NCI-H446 treated with DMSO at 0.1 percent for 48 hours (cell line): Measurements from ENCODE around the gene OR5C1.
"Not testable (repeated sequence)": the region's sequence is repeated elsewhere in the genome, so short reads cannot be mapped to it uniquely, and the experiment has no call there.

ENCODE experiments used
- DNase-seq: peaks from one replicate; lab custom pipeline; 2025; lab: John Stamatoyannopoulos, UW

Gene OR5C1

GRCh38 chr9:122788831-122789230, at the start of gene OR5C1:
Gene OR5C1, plus strand, starts transcription at chr9:122788933. Its CDS starts 0 bp downstream, at chr9:122788933.
- DNase-seq = no peak

GRCh38 chr9:122742003-122742402, 46.7 kb upstream of the OR5C1 start, which contains the start of gene OR1L6:
Gene OR1L6, plus strand, starts transcription at chr9:122742303. Its CDS starts 7,545 bp downstream, at chr9:122749848.
- no peak for DNase-seq

GRCh38 chr9:122754825-122755224, 33.9 kb upstream of the OR5C1 start:
- DNase-seq = no peak

- no peak for DNase-seq
Observed at GRCh38 chr9:122767817-122768216, 20.9 kb upstream of the OR5C1 start.

GRCh38 chr9:122777052-122777451, 11.7 kb upstream of the OR5C1 start:
- DNase-seq = no peak

- no peak for DNase-seq
Observed at GRCh38 chr9:122777935-122778627, 10.7 kb upstream of the OR5C1 start.

- DNase-seq = no peak
Observed at GRCh38 chr9:122779181-122779580, 9.6 kb upstream of the OR5C1 start.

GRCh38 chr9:122780026-122780425, 8.7 kb upstream of the OR5C1 start:
- no peak for DNase-seq

- DNase-seq = no peak
Observed at GRCh38 chr9:122781671-122782070, 7.1 kb upstream of the OR5C1 start.

GRCh38 chr9:122785269-122785668, 3.5 kb upstream of the OR5C1 start:
- DNase-seq = no peak

- DNase-seq = no peak
Observed at GRCh38 chr9:122786338-122786737, 2.4 kb upstream of the OR5C1 start.

- no peak for DNase-seq
Observed at GRCh38 chr9:122789256-122790046, 718 bp downstream of the OR5C1 start.

GRCh38 chr9:122791872-122792669, 3.3 kb downstream of the OR5C1 start:
- DNase-seq = no peak

- DNase-seq = no peak
Observed at GRCh38 chr9:122797316-122798063, 8.8 kb downstream of the OR5C1 start.

GRCh38 chr9:122800066-122801060, 11.6 kb downstream of the OR5C1 start, which contains the start of gene OR1K1:
Gene OR1K1, plus strand, starts transcription at chr9:122800123. Its CDS starts 0 bp downstream, at chr9:122800123.
- no peak for DNase-seq

GRCh38 chr9:122806661-122807060, 17.9 kb downstream of the OR5C1 start:
- DNase-seq = no peak

GRCh38 chr9:122807271-122807900, 18.7 kb downstream of the OR5C1 start:
- no peak for DNase-seq

- DNase-seq = no peak
Observed at GRCh38 chr9:122808141-122808540, 19.4 kb downstream of the OR5C1 start.

GRCh38 chr9:122809261-122809660, 20.5 kb downstream of the OR5C1 start:
- DNase-seq = not testable (repeated sequence)
